Activated CD4-positive, alpha-beta T cell treated with anti-CD3 and anti-CD28 coated beads, Interleukin-2, amount 50 U/mL, for 24 hours (primary cell): Measurements from ENCODE around the gene SIM2.
"Not testable (repeated sequence)": the region's sequence is repeated elsewhere in the genome, so short reads cannot be mapped to it uniquely, and the experiment has no call there.

Experiments
- DNase-seq, 2 donors: peaks; one replicate each; pipeline ENCODE4 v3.0.0-alpha.2; 2020; ENCODE audit warnings: low read depth in 1 of 2, low spot score in 1 of 2

SIM2 gene

GRCh38 chr21:36698981-36699545, at the start of gene SIM2:
TSS of gene SIM2 (plus strand) at chr21:36699115. CDS start at chr21:36699747, 632 bp downstream.
- no peak for DNase-seq

- no peak for DNase-seq
Measured at GRCh38 chr21:36654324-36654723, 44.6 kb upstream of the SIM2 start.

- no peak for DNase-seq
Measured at GRCh38 chr21:36654796-36655325, 44.1 kb upstream of the SIM2 start.

- DNase-seq = no peak
Measured at GRCh38 chr21:36656138-36656537, 42.8 kb upstream of the SIM2 start.

GRCh38 chr21:36657290-36657689, 41.6 kb upstream of the SIM2 start:
- not testable (repeated sequence) for DNase-seq

GRCh38 chr21:36657999-36658398, 40.9 kb upstream of the SIM2 start:
- DNase-seq = no peak

GRCh38 chr21:36658926-36659325, 40.0 kb upstream of the SIM2 start:
- DNase-seq = no peak

GRCh38 chr21:36661511-36662309, 37.2 kb upstream of the SIM2 start:
- no peak for DNase-seq

- DNase-seq = no peak
Measured at GRCh38 chr21:36663033-36663855, 35.7 kb upstream of the SIM2 start.

- DNase-seq = no peak
Measured at GRCh38 chr21:36664662-36664990, 34.3 kb upstream of the SIM2 start.

- DNase-seq = no peak
Measured at GRCh38 chr21:36665806-36666205, 33.1 kb upstream of the SIM2 start.

GRCh38 chr21:36668713-36669112, 30.2 kb upstream of the SIM2 start:
- DNase-seq = no peak

GRCh38 chr21:36671836-36672235, 27.1 kb upstream of the SIM2 start:
- no peak for DNase-seq

- DNase-seq = not testable (repeated sequence)
Measured at GRCh38 chr21:36672296-36672695, 26.6 kb upstream of the SIM2 start.

- DNase-seq = no peak
Measured at GRCh38 chr21:36672737-36673136, 26.2 kb upstream of the SIM2 start.

- DNase-seq = no peak
Measured at GRCh38 chr21:36676039-36676950, 22.6 kb upstream of the SIM2 start.

- no peak for DNase-seq
Measured at GRCh38 chr21:36677443-36677842, 21.5 kb upstream of the SIM2 start.

- no peak for DNase-seq
Measured at GRCh38 chr21:36678538-36678937, 20.4 kb upstream of the SIM2 start.

- no peak for DNase-seq
Measured at GRCh38 chr21:36681117-36681631, 17.7 kb upstream of the SIM2 start.

GRCh38 chr21:36684957-36685714, 13.8 kb upstream of the SIM2 start:
- no peak for DNase-seq
